Neural cell (in vitro differentiated cells): ENCODE results near the gene TKTL2.

Experiments
- EZH2 ChIP-seq: fragments of 200-600, 300-800 bp; shearing (Covaris generic), sonication (generic); IDR thresholded peaks from 2 replicates; pipeline ENCODE4 v1.6.1; 2014; ENCODE audit warnings: antibody characterized with exemption, low read length, borderline replicate concordance, mild to moderate bottlenecking; ENCODE audit not compliant: insufficient read depth, poor library complexity, severe bottlenecking
- SMC3 ChIP-seq: fragments of 450-650 bp; conservative IDR thresholded peaks from 2 replicates; pipeline ENCODE4 v1.6.1; 2014; ENCODE audit warnings: antibody characterized with exemption, mild to moderate bottlenecking, moderate library complexity; ENCODE audit not compliant: poor library complexity
- TF ChIP-seq, protein P1 (sequence below): fragments of 450-650 bp; IDR thresholded peaks from 2 replicates; pipeline ENCODE4 v1.5.1; 2014; ENCODE audit warnings: antibody characterized with exemption, mild to moderate bottlenecking, moderate library complexity; ENCODE audit not compliant: poor library complexity, severe bottlenecking

DNA sequence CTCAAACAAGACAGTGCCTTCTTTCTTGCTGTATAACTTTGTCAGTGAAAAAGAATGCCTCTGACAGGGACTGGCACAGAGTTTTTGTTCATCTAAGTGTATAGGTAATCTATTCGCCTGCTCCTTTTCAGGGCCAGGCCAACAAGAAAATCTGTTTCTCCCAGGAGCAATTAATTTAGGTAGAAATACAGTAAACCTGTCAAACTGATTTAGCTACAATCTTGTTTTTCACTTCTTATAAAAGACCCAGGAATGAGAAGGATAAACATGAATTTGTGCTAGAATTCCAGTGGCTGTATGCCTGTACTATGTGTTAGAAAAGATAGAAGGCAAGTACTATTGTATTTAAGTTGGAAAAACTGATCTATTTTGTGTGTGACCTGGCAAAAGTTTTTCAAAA is 27.0 kb upstream of the TKTL2 start:
- TF ChIP-seq, protein P1, sequence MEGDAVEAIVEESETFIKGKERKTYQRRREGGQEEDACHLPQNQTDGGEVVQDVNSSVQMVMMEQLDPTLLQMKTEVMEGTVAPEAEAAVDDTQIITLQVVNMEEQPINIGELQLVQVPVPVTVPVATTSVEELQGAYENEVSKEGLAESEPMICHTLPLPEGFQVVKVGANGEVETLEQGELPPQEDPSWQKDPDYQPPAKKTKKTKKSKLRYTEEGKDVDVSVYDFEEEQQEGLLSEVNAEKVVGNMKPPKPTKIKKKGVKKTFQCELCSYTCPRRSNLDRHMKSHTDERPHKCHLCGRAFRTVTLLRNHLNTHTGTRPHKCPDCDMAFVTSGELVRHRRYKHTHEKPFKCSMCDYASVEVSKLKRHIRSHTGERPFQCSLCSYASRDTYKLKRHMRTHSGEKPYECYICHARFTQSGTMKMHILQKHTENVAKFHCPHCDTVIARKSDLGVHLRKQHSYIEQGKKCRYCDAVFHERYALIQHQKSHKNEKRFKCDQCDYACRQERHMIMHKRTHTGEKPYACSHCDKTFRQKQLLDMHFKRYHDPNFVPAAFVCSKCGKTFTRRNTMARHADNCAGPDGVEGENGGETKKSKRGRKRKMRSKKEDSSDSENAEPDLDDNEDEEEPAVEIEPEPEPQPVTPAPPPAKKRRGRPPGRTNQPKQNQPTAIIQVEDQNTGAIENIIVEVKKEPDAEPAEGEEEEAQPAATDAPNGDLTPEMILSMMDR, result no peak
- TF ChIP-seq EZH2 (no peak), SMC3 (no peak)
